Dermis blood vessel endothelial cell (primary cell): ENCODE measurements around the gene C19orf25. TPM values are rescaled to one million over a fixed set of nuclear protein-coding genes. Genes with fewer than 3 reads are reported as not detected.

Source experiments
- DNase-seq: peaks from one replicate; pipeline ENCODE4 v3.0.0; 2010
- total RNA-seq: library from RNA; depleted of rRNA; stranded (reverse); fragments of >200 nt; gene quantifications from 2 replicates; pipeline ENCODE4 v1.2.3, GENCODE V29; 2014

Gene C19orf25
- total RNA-seq, 1 donor from 2014 or later = 28.1 TPM

DNA sequence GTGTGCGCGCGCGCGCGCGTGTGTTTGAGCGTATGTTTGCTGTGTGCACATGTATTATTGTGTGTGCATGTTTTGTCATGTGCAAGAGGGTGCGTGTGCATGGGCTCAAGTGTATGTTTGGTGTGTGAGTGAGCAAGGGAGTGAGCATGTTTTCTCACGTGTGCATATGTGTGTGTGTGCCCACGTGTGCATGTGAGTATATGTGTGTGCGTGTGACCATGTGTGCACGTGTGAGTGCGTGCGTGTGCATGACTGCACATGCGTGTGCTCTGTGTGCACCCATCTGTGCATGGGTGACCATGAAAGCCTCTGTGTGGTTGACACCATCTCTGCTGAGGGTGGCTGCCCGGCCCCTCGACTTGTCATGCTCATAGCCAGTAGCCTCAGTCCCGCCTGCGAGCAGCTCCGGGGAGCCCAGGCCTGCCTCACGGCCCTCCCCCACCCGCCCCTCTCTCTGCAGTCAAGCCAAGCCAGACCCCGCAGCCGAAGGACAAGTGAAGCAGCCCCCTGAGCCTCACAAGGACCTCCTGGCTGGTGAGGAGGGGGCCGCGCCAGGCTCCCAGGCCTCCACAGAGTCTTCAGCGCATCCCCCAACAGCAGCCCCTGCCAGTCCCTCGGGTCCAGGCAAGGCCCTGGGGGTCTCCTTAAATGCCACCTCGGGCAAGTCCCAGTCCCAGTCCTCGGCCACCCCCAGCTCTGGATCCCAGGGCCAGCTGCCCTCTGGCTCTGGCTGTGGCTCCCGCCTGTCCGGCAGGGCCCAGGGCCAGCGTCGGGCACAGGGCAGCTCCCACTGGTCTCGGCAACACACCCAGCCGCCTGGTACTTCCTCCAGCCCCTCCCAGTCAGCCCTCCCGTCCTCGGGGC, 17.9 kb upstream of the C19orf25 start:
- no peak for DNase-seq

DNA sequence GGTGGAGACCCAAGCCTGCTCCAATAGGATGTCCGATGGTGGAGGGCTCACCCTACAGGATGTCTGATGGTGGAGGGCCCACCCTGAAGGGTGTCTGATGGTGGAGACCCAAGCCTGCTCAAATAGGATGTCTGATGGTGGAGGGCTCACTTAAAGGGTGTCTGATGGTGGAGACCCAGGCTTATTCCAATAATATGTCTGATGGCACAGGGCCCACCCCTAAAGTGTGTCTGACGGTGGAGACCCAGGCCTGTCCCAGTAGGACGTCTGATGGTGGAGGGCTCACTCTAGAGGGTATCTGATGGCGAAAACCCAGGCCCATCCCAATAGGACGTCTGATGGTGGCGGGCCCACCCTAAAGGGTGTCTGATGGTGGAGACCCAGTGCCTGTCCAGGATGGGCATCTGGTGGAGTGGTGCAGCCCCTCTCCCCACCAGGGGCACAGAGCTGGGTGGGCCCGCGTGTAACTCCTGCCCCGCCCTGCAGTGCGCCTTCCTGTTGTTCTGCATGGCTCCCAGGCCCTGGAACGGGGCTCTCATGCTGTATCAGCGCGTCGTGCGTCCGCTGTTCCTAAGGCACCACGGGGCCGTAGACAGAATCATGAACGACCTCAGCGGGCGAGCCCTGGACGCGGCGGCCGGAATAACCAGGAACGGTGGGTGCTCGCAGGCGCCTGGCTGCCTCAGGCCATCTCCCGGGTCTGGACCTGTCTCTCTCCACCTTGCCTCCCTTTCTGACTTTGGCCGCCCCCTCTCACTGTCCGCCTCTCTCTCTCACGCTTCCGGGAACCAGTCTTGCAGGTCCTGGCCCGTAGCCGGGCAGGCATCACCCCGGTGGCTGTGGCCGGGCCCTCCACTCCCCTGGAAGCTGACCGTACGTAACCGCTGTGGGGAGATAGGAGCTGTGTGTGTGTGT, 17.0 kb upstream of the C19orf25 start:
- DNase-seq = no peak

DNA sequence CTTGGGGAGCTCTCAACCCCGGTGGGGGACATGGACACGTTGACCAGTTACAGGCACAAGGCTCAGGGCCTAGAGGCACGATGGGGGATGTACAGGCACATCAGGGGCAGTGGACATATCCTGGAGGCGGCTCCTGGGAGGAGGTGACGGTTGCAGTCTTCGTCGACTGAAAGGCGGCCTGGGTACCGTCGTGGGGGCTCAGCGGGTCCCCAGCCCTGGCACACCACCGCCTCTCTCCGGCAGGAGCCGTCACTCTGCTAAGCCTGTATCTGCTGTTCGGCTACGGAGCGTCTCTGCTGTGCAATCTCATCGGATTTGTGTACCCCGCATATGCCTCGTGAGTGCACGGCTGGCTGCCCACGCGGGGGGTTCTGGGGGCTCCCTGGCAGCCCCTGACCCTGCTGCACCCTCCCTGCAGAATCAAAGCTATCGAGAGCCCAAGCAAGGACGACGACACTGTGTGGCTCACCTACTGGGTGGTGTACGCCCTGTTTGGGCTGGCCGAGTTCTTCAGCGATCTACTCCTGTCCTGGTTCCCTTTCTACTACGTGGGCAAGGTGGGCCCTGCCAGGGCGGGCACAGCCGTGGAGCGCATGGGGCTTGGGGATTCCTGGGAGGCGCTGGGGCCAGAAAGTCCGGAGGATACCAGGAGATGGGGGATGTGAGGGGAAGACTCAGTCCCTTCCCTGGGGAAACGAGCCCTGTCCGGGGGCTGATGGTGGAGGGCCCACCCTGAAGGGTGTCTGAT, 16.2 kb upstream of the C19orf25 start:
- DNase-seq = no peak

DNA sequence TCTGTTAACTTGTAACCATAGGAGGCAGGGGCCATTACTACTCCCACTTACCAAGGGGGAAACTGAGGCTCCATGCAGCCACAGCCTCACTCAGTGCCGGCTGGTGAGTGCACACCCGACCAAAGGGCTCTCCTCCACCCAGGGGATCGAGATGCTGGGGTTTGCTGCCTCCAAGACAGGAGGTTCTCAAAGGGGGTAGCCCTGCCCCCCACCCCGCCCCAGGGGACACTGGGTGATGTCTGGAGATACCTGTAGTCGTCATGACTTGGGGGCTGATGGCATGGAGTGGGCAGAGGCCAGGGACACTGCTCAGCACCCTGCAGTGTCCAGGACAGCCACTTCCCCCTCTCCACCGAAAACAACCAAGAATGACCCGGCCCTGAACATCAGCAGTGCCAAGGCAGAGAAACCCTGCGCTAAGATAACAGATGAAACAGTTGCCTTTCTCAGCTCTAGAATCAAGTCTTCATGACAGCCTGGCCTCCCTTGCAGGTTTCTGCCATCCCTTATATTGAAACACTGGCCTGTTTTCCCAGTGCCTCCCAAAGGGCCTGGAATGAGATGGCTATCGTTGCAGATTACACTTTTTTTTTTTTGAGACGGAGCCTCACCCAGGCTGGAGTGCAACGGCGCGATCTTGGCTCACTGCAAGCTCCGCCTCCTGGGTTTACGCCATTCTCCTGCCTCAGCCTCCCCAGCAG, 15.2 kb upstream of the C19orf25 start:
- no peak for DNase-seq

DNA sequence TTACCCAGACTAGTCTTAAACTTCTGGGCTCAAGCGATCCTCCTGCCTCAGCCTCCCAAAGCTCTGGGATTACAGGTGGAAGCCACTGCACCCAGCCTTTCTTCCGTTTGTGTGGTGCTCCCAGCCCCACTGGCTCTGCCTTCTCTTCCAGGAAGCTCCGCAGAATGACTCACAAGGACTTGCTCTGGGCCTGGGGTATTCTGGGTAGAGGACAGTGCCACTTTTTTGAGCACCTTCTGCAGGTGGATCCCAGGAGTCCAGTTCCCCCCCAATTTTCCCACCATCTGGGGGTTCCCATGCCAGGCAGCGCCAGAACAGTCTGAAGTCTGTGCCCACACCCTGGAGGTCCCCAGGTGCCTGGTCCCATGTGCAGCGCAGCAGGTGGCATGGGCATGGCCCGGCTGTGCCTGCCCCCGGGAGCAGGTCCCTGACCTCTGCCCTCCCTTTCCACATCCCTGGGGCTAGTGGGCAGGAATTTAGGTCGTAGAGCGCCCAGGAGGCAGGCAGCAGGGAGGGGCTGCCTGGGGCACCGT, 13.5 kb upstream of the C19orf25 start:
- peak; percentile 42 for DNase-seq

DNA sequence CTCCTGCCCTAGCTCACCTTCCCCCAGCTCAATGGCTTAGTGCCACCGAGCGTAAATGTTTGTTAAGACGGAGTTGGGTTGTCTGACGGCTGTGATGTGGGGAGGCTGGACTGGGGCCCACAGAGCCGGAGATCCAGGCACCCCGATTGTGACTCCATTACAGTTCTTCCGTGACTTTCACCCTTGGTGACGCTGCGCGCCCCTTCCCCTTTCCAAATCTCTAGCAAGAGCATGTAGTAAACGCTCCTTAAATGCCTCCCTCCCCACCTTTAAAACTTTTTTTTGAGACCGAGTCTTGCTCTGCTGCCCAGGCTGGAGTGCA, 12.8 kb upstream of the C19orf25 start:
- no peak for DNase-seq

DNA sequence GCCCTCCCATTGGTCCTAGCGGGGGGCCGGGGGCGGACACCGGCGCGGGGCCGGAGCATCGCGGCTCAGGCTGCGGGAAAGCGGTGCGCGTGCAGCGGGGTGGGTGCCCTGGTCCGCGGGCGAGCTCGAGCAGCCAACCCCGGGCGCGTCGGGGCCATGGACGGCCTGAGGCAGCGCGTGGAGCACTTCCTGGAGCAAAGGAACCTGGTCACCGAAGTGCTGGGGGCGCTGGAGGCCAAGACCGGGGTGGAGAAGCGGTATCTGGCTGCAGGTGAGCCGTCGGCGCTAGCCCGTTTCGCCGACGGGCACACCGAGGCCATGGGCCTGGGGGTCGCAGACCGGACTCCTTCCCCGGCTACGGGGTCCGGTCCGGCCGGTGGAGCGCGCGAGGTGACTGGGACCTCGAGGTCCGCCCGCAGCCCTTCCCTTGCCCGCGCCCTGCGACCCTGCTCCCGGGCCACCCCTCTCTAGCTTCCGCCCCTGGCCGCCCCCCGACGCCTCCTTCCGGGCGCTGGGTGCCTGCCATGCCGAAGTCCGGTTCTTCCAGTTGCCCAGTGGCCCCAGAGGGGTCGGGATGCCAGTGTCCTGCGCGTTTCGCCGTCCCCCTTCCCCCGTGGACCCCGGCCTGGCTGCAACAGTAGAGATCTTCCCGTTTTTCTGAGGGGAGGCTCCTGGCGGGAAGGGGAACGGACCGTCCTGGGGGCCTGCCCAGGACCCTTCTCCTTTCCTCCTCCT, 12.3 kb upstream of the C19orf25 start, which contains the start of gene REEP6:
TSS of gene REEP6 (plus strand) at position 68 of the 735 bp plus-strand sequence. CDS start at position 157, 89 bp downstream.
- no peak for DNase-seq

DNA sequence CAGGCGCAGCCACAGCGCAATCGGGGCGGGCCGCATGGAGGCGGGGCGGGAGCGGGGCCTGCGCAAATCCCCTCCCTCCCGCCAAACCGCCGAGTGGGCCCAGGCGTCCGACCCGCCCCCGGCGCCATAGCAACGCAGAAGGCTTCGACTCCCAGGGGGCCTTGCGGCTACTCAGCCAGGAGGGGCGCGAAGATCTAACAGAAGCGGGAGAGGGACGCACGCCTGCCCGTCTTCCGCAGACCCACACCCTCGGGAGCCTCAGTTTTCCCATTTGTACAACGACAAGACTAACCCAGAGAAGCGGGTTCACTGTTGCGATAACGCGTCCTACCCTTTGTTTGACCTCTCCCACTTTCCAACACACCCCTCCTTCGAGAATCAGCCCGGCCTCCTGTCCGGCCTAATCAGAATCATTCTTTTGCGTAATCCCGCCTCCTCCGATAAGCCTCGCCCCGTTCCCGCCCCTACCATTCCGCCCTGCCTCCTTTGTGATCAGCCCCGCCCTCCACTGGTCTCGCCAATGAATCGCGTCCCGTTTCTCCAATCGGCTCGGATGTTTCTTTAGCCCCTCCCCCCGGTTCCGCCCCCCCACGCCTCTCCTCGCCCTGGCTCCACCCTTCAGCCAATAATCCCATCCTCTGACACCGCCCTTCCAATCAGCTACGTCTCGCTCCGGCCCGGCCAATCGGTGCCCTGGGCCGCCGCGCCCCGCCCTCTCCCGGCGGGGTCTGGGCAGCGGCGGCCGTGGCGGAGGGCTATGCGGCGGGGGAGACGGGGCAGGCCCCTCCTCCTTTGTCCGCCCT, 11.5 kb upstream of the C19orf25 start, which contains the start of gene PCSK4:
TSS of gene PCSK4 (minus strand) at position 40 of the 803 bp plus-strand sequence. CDS start at position 36, 4 bp downstream.
- DNase-seq = peak; percentile 99

DNA sequence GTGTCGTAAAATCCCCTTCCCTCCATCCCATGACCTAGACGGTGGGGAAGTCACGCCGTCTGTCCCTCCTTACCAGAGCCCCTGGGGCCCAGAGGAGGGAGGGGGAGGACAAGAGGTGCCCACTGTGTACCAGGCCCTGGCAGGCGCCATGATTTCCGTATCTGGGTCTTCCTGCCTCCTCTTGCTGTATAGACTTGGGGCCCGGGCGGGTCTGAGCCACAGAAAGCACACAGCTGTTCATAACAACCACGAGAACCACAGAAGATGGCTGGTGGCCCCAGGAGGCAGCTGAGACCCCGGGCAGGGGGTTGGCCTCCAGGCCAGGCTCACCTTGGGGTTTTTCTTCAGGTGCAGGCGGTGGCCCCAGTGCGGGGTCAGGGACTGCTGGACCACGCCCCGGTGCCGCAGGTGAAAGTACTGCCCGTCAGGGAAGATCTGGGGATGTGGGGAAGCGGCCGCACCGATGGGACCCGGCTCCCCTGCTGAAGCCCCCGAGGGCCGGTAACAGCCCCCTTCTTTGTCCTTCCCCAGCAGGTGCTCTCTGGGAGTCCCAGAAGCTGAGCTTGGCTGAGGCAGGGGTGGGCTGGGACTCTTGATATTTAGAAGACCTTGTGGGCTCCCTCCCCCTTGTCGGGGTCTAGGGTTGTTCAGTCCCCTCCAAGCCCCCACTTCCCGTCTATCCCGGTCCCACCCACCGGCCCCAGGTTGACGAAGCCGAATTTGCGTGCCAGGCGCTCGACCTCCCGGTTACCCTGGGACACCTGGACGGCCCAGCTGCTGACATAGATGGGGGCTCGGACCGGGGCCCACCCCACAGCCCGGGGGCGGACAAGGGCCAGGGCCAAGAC, 10.7 kb upstream of the C19orf25 start:
- DNase-seq = no peak

DNA sequence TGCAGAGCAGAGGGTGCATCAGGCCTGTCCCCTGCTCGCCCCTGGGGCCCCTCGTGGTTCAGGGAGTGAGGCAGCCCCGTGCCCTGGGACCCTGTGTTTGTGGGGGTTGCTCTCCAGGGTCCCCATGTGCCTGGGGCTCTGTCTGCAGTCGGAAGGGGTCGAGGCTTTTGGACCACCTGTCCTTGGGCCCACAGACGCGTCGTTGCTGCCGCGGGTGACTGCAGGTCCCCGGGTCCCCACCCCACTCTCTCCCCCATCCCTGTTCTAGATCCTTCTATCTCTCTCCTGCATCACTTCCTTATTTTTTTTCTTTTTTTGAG, 9.2 kb upstream of the C19orf25 start:
- no peak for DNase-seq

DNA sequence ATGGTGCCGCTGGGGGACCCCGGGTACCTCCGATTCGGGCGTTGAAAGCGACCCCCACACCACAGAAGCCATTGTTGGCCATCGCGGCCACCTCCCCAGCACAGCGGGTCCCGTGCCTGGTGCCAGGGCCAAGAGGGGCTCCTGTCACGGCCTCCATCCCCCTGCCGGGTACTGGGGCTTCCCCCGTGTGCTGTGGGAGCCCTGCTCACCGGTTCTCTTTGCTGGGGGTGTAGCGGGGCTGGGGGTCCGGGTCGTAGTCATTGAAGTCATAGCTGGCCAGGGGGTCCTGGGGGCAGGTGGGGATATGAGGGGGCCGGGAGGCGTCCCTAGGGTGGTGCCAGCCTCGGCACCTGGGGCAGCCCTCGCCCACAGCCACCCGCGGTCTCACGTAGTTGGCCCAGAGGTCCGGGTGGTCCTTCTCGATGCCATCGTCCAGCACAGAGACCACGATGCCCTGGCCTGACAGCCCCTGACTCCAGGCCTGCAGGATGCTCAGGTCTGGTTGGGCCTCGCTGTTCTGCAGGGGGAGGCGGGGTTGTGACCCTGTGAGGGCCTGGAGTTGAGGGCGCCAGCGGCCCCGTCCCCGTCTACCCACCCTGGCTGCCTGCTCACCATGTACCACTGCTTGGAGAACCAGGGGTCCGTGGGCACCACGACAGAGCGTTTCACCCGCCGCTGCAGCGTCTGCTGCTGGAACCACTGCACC, 8.7 kb upstream of the C19orf25 start:
- no peak for DNase-seq

DNA sequence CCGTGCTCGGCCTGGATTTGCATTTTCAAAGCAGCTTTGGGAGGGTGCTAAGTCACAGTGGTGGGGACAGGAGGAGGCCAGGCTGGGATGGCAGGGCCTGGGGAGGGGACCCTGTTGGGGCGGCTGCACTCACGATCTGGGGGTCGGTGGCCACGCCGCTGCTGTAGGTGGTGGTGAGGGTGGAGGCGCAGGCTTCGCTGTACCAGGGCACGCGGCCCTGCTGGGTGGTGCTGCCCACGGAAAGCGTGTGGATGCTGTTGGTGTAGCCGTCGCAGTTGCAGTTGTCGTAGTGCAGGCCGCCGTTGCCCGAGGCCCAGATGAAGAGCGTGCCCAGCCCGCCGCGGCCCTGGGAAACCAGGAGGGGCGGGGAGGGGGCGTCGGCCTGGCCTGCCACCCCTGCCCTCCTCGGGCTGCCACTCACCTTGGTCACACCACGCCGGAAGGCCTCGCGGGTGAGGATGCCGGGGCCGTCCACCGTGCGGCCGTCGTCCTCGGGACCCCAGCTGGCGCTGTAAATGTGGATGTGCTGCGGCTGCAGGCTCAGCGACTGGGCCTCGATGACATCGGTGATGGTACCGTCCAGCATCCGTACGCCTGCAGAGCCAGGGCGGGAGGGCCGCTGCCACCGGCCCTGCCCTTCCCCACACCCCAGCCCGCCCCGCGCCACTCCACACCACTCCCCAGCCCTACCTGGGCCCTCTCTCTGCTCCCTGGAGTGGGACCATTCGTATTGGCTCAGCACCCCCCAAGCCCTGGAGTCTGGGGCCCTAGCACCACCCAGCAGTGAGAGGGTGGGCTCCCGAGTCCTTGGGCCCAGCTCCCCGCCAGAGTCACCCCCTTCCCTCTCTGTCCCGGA, 7.9 kb upstream of the C19orf25 start:
- no peak for DNase-seq

DNA sequence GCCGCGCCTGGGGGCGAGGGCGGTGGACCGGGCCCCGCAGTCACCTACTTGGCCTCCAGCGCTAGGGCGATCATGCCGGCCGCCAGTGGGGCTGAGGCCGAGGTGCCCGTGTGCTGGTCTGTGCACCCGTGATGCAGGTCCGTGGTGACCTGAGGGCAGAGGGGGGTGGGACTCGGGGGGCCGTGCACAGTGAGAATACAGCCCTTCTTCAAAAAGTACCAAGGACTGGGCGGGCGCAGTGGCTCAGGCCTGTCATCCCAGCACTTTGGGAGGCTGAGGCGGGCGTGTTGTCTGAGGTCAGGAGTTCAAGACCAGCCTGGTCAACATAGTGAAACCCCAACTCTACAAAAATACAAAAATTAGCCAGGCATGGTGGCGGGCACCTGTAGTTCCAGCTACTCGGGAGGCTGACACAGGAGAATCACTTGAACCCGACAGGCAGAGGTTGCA, 5.0 kb upstream of the C19orf25 start:
- DNase-seq = no peak

DNA sequence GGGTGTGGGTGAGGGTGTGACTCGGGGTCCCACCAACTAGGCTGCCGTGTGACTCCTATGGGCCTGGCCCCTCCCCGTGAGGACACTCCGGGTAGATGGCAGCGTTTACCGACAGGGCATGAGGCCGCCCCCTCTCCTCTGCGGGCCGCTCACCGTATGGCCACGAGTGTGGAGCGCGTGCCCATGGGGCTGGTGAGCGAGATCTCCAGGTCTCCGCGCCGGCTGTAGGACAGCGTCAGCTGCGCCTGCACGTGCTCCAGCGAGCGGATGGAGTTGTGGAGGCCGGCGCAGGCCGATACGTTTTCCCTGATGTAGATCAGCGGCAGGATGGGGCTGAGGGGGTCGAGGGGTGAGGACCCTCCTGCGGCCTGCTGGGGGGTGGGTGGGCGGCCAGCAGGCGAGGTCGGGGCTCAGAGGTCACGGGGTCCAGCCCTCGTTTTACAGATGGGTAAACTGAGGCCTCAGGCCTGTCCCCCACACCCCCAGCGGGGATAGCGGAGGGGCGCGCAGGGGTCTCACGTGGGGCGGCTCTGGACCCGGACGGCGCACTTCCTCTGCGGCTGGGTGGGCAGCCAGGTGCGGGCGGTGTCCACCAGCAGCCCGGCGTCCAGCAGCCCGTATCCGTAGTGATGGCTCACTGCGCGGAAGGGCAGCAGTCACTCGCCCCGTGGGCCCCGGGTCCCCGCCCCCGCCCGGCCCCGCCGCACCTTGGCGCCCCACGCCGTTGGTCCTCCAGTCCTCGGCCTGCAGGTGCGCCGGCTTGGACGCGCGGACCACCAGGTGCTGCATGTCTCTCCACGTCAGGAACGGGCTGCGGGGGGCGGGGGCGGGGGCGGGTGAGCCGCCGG, 4.3 kb upstream of the C19orf25 start:
- no peak for DNase-seq

DNA sequence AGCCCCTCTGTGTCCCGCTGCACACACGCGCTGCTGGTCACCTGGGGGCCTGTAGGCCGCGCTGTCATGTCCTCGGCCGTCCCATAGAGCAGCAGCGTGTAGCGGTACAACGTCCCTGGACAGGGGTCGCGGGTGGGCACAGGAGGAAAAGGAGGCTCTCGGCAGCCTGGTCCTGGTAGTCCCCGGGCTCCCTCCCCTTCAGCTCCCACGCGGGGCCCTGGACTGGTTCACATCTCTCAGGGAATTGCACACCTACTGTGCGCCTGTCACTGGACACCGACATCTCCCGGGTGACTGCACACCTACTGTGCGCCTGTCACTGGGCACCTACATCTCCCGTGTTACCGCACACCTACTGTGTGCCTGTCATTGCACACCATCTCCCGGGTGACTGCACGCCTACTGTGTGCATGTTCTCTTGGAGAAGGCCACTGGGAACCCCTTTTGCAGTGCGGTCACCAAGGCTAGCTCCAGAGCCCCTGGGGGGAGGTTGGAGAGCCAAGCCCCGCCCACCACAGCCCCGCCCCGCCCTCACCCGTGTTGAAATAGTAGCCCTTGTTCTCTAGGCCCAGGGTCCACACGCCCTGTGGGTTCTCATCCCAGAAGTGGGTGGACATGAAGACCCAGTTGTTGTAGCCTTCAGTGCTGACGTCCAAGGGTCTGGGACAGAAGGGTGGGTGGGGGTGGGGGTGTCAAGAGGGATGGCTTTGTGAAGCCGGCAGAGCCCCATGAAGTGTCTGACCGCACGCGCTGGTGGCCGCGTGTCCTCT, 3.5 kb upstream of the C19orf25 start:
- DNase-seq = no peak

DNA sequence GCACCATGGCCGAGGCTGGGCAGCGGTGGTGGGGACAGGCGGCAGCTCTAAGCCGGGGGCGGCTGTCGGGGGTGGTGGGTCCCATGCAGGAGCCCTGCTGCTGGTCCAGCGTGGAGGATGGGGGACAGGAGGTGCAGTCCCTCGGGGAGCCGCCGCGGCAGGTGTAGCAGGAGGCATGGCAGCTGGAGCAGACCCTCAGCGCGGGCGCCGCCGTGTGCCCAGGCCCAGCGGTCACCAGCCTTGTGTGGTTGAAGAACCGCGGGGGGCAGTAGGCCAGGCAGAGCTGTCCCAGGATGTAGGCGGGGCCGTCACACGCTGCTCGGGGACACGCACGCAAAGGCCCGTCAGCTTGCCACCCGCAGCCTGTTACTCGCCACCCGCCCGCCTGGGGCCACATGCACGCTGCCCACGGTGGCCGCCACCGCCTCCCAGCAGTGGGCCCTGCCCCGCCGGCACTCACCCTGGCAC, 2.9 kb upstream of the C19orf25 start:
- no peak for DNase-seq
